T-helper 1 cell treated with Interleukin-12 subunit alpha and Interleukin-12 subunit beta and Interleukin-4 antibody, amounts not matched to agents 30 μg/mL and 1 μg/mL, for 36 hours (primary cell): ENCODE results near the gene DCTN5.
"Not testable (repeated sequence)": the region's sequence is repeated elsewhere in the genome, so short reads cannot be mapped to it uniquely, and the experiment has no call there.

Experiments used
- H3K27ac Mint-ChIP-seq: one replicate; pipeline ENCODE4 v1.8.0; 2021; ENCODE audit warnings: mild to moderate bottlenecking, mixed read lengths
- H3K27me3 Mint-ChIP-seq: one replicate; pipeline ENCODE4 v1.8.0; 2021; ENCODE audit warnings: low read depth, mixed read lengths
- H3K36me3 Mint-ChIP-seq: one replicate; pipeline ENCODE4 v1.8.0; 2021; ENCODE audit warnings: low read depth, mixed read lengths
- H3K4me1 Mint-ChIP-seq: one replicate; pipeline ENCODE4 v1.8.0; 2021; ENCODE audit warnings: low read depth, mixed read lengths
- H3K4me3 Mint-ChIP-seq: one replicate; pipeline ENCODE4 v1.8.0; 2021; ENCODE audit warnings: mild to moderate bottlenecking, moderate library complexity, mixed read lengths
- H3K9me3 Mint-ChIP-seq: one replicate; pipeline ENCODE4 v1.8.0; 2021; ENCODE audit warnings: mixed read lengths

DCTN5 gene

DNA sequence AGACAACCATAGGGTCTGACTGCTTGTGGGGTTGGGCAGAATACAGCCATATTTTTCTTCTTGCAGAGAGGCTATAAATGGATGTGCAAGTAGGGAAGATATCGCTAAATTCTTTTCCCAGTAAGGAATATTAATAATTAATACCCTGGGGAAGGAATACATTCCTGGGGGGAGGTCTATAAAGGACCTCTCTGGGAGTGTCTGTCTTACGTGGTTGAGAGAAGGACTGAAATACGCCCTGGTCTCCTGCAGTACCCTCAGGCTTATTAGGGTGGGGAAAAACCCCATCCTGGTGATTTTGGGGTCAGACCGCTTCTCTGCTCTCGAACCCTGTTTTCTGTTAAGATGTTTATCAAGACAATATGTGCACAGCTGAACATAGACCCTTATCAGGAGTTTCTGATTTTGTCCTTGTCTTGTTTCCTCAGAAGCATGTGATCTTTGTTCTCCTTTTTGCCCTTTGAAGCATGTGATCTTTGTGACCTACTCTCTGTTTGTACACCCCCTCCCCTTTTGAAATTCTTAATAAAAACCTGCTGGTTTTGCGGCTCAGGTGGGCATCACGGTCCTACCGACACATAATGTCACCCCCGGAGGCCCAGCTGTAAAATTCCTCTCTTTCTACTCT is 81.5 kb downstream of the DCTN5 start:
- H3K36me3 Mint-ChIP-seq, H3K4me3 Mint-ChIP-seq, H3K9me3 Mint-ChIP-seq, H3K4me1 Mint-ChIP-seq, H3K27ac Mint-ChIP-seq: not testable (repeated sequence)
- peaks cover 22% of the 10 kb centered on the region for H3K27me3 Mint-ChIP-seq

DNA sequence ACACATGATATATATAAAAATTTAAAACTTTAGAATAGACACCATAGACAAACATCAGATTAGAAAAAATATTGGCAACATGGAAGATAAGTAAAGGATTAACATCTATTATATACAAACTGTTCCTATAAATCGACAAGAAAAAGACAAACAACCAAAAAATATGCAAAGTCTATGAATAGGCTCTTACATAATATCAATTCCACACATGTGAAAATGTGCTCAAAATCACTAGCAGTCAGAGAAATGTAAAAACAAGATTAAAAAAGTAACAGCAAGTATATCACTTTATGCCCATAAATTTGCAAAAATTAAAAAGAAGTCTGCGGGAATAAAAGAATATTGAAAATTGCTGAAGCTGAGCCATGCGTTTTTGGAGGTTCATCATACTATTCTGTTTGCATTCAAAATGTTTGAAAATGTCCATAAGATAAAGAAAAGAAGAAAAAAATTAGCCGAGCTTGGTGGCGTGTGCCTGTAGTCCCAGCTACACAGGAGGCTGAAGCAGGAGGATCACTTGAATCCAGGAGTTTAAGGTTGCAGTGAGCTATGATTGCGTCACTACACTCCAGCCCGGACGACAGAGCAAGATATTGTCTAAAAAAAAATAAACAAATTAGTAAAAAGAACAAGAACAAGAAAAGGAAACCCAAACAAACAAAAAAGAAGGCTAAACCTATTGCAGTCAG is 83.0 kb downstream of the DCTN5 start:
- no peak overlapping the region for H3K4me3 Mint-ChIP-seq
- peaks cover 10% of the 10 kb centered on the region for H3K9me3 Mint-ChIP-seq
- H3K36me3 Mint-ChIP-seq = peaks cover 4% of the 10 kb centered on the region
- no peak overlapping the region for H3K27ac Mint-ChIP-seq
- H3K4me1 Mint-ChIP-seq = peaks cover 4% of the 10 kb centered on the region
- peaks cover 15% of the 10 kb centered on the region for H3K27me3 Mint-ChIP-seq

DNA sequence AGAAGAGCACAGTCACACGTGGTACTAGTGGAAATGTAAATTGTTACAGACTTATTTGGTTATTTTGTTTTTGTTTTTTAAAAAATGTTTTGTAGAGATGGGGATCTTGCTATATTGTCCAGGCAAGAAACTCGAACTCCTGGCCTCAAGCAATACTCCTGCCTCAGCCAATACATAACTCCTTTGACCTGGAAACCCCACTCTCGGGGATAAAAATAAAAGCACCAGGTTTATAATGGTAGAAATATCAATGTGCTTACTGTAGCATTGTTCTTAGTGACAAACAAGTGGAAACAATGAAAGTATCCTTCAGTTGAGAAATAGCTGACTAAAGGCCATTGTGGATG is 83.5 kb downstream of the DCTN5 start:
- peaks cover 4% of the 10 kb centered on the region for H3K4me1 Mint-ChIP-seq
- no peak overlapping the region for H3K4me3 Mint-ChIP-seq
- peaks cover 4% of the 10 kb centered on the region for H3K36me3 Mint-ChIP-seq
- H3K27ac Mint-ChIP-seq = no peak overlapping the region
- peaks cover 10% of the 10 kb centered on the region for H3K9me3 Mint-ChIP-seq
- peaks cover 15% of the 10 kb centered on the region for H3K27me3 Mint-ChIP-seq

DNA sequence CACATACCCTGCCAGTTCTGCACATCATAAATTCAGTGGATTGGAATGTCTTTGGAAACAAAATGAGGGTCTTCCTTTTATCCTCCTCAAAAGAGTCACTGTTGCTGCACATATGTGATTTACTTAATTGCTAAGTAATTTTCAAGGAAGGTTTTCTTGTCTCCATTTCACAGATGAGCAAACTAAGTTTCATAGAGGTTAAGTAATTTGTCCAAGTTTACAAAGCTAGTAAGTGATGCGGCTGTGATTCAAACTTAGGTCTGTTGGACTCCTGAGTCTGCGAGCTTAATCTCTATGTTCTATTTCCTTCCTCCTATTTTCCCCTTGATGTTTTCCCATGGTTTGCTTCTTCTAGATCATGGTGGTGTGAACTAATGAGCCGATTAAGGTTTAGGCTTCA is 85.4 kb downstream of the DCTN5 start:
- Mint-ChIP-seq H3K4me3 (no peak overlapping the region), H3K27me3 (peaks cover 13% of the 10 kb centered on the region), H3K9me3 (peaks cover 10% of the 10 kb centered on the region), H3K36me3 (peaks cover 4% of the 10 kb centered on the region), H3K27ac (no peak overlapping the region), H3K4me1 (peaks cover 4% of the 10 kb centered on the region)
